Measurements from ENCODE around the gene SGIP1. TPM values are rescaled to one million over a fixed set of nuclear protein-coding genes. Genes with fewer than 3 reads are reported as not detected.
"Not testable (repeated sequence)": the region's sequence is repeated elsewhere in the genome, so short reads cannot be mapped to it uniquely, and the experiment has no call there.

Gene SGIP1
- total RNA-seq, 1 donor from 2014 or later = 123 TPM

DNA sequence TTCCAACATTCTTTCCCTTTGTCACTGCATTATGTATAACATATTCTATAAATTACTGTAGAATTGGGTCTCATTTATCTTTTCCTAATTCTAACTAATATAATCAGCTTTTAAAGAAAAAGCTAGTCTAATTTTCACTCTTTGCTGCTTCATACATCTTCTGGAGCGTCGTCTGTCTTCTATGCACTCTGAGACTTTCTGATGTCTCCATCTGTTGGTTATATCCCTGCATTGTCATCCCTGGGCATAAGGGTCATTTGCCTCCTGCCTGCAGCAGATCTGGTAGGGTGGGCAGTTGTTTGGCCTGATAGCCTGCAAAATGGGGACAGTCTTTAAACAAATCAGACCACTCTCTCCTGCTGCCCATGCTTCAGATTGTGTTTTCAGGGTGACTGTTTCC, 177.5 kb downstream of the SGIP1 start:
- no peaks in the 10 kb centered on the region for H3K27me3 Mint-ChIP-seq (ENCODE audit: unreplicated experiment)
- H3K4me1 Mint-ChIP-seq (ENCODE audit: unreplicated experiment) = peaks cover 16% of the 10 kb centered on the region
- no peaks in the 10 kb centered on the region for H3K36me3 Mint-ChIP-seq (ENCODE audit: unreplicated experiment)
- H3K27ac Mint-ChIP-seq (ENCODE audit: unreplicated experiment) = peak overlapping the region; percentile 2
- TF ChIP-seq, protein P1, sequence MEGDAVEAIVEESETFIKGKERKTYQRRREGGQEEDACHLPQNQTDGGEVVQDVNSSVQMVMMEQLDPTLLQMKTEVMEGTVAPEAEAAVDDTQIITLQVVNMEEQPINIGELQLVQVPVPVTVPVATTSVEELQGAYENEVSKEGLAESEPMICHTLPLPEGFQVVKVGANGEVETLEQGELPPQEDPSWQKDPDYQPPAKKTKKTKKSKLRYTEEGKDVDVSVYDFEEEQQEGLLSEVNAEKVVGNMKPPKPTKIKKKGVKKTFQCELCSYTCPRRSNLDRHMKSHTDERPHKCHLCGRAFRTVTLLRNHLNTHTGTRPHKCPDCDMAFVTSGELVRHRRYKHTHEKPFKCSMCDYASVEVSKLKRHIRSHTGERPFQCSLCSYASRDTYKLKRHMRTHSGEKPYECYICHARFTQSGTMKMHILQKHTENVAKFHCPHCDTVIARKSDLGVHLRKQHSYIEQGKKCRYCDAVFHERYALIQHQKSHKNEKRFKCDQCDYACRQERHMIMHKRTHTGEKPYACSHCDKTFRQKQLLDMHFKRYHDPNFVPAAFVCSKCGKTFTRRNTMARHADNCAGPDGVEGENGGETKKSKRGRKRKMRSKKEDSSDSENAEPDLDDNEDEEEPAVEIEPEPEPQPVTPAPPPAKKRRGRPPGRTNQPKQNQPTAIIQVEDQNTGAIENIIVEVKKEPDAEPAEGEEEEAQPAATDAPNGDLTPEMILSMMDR (IDR thresholded peaks at IDR 0.05) = peak; percentile 45
- no peak overlapping the region for H3K4me3 Mint-ChIP-seq (ENCODE audit: unreplicated experiment)
- no peaks in the 10 kb centered on the region for H3K9me3 Mint-ChIP-seq (ENCODE audit: unreplicated experiment)
- DNase-seq (ENCODE audit: extremely low spot score, unreplicated experiment) = no peak

DNA sequence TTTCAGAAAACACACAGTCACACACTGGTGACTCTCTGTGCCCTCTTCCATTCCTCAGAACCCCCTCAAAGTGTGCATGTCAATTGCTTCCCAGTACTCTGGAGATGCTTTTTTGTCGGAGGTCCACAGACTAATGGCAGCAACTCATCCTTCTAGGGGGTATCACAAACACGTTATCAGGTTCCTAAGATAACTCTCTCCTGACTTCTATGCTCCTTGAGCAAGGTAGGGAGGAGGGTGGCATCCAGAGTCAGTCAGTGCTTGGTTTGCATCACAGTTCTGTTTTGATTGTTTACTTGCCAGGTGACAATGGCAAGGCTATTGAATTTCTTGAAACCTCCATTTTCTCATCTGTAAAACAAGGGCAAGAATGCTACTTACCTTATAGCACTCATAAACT, 178.9 kb downstream of the SGIP1 start:
- H3K27me3 Mint-ChIP-seq (ENCODE audit: unreplicated experiment) = no peaks in the 10 kb centered on the region
- H3K36me3 Mint-ChIP-seq (ENCODE audit: unreplicated experiment) = peaks cover 3% of the 10 kb centered on the region
- no peak overlapping the region for H3K4me3 Mint-ChIP-seq (ENCODE audit: unreplicated experiment)
- peaks cover 14% of the 10 kb centered on the region for H3K4me1 Mint-ChIP-seq (ENCODE audit: unreplicated experiment)
- TF ChIP-seq, protein P1 (IDR thresholded peaks at IDR 0.05) = no peak
- H3K27ac Mint-ChIP-seq (ENCODE audit: unreplicated experiment) = no peak overlapping the region
- no peak for DNase-seq (ENCODE audit: extremely low spot score, unreplicated experiment)
- no peaks in the 10 kb centered on the region for H3K9me3 Mint-ChIP-seq (ENCODE audit: unreplicated experiment)

DNA sequence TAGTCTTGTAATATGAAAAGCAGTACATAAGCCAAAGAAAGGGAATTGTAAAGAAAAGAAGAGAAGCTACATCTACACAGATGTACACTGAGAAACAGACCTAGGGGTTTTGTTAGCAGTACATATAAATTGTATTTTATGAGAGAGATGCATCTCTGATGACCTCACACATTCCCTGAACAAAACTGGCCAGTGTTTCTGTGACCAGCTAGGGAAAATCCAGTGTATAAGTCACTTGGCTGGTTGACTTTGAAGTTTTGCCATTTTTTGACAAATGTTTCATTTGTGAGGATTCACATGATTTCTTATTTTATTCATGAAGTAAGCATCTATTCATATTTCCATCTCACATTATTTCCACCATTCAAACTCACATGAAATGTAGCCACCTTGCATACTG, 190.0 kb downstream of the SGIP1 start:
- Mint-ChIP-seq H3K4me1 (ENCODE audit: unreplicated experiment) (peaks cover 36% of the 10 kb centered on the region), H3K36me3 (ENCODE audit: unreplicated experiment) (peaks cover 36% of the 10 kb centered on the region), H3K4me3 (ENCODE audit: unreplicated experiment) (no peak overlapping the region), H3K9me3 (ENCODE audit: unreplicated experiment) (no peaks in the 10 kb centered on the region), H3K27ac (ENCODE audit: unreplicated experiment) (peak overlapping the region; percentile 5), H3K27me3 (ENCODE audit: unreplicated experiment) (no peaks in the 10 kb centered on the region)
- DNase-seq (ENCODE audit: extremely low spot score, unreplicated experiment) = no peak
- TF ChIP-seq, protein P1 (IDR thresholded peaks at IDR 0.05) = no peak

DNA sequence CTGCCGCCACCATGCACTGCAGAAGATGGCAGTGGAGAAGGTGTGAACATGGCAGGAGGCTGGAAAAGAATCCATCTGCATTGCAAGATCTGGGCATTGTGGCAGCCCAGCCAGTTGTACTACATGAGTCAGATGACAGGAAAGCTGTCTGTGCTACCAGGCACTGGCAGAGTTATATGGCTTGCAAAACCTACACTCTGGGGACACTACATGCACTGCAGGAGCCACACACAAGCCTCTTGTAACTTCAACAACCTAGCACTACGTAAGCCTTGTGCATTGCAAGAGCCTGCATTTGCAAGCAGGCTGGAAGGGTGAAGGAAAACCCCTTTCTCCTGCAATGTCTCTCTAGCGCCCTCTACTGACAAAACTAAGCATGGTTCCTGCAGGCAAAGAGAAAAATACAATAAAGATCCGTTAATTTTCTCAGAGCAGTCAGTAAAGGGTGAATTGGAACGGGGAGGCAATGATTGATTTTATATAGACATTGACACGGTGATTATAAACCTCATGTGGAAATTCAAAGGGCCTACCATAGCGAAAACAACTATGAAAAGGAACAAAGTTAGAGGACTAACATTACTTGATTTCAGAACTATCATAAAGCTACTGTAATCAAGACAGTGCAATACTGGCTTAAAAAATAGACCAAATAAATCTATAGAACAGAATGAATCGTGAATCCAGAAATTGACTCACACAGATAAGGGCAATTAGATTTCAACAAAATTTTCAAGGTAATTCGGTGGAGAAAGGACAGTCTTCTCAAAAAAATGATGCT, 192.1 kb downstream of the SGIP1 start:
- Mint-ChIP-seq H3K36me3 (ENCODE audit: unreplicated experiment) (peaks cover 33% of the 10 kb centered on the region), H3K27ac (ENCODE audit: unreplicated experiment) (peak overlapping the region; percentile 19), H3K9me3 (ENCODE audit: unreplicated experiment) (no peaks in the 10 kb centered on the region), H3K27me3 (ENCODE audit: unreplicated experiment) (no peaks in the 10 kb centered on the region), H3K4me3 (ENCODE audit: unreplicated experiment) (no peak overlapping the region), H3K4me1 (ENCODE audit: unreplicated experiment) (peaks cover 36% of the 10 kb centered on the region)
- DNase-seq (ENCODE audit: extremely low spot score, unreplicated experiment) = peak; percentile 84
- TF ChIP-seq, protein P1 (IDR thresholded peaks at IDR 0.05) = peak; percentile 96

DNA sequence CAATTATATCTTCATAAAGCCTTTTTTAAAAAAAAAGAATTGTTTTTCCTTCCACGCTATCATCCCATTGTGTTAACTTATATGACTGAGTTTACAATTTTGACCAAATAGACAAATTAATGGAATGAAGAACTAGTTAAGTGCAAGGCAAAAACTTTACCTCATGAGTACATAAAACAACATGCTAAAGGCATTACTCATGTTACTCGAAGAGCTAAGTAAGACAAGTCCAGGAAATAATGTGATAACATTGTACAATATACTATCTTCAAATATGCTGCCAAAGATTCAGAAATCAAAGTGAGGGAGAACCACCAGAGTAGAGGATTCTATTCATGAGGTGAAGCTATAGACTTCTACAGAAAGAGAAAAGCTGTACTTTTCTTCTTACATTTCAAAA, 194.1 kb downstream of the SGIP1 start:
- H3K27ac Mint-ChIP-seq (ENCODE audit: unreplicated experiment) = peak overlapping the region; percentile 23
- TF ChIP-seq, protein P1 (IDR thresholded peaks at IDR 0.05) = no peak
- peaks cover 26% of the 10 kb centered on the region for H3K36me3 Mint-ChIP-seq (ENCODE audit: unreplicated experiment)
- no peaks in the 10 kb centered on the region for H3K9me3 Mint-ChIP-seq (ENCODE audit: unreplicated experiment)
- no peak for DNase-seq (ENCODE audit: extremely low spot score, unreplicated experiment)
- H3K27me3 Mint-ChIP-seq (ENCODE audit: unreplicated experiment) = no peaks in the 10 kb centered on the region
- H3K4me3 Mint-ChIP-seq (ENCODE audit: unreplicated experiment) = no peak overlapping the region
- H3K4me1 Mint-ChIP-seq (ENCODE audit: unreplicated experiment) = peaks cover 47% of the 10 kb centered on the region

DNA sequence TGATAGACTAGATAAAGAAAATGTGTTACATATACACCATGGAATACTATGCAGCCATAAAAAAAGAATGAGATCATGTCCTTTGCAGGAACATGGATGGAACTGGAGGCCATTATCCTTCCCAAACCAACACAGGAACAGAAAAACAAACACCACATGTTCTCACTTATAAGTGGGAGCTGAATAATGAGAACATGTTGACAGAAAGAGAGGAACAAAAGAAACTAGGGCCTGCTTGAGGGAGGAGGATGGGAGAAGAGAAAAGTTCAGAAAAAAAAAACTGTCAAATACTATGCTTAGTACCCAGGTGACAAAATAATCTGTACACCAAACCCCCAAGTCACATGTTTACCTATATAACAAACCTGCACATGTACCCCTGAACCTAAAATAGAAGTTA, 194.8 kb downstream of the SGIP1 start:
- DNase-seq (ENCODE audit: extremely low spot score, unreplicated experiment); H3K9me3 Mint-ChIP-seq (ENCODE audit: unreplicated experiment); H3K4me3 Mint-ChIP-seq (ENCODE audit: unreplicated experiment); H3K27me3 Mint-ChIP-seq (ENCODE audit: unreplicated experiment); H3K27ac Mint-ChIP-seq (ENCODE audit: unreplicated experiment): not testable (repeated sequence)
- Mint-ChIP-seq H3K36me3 (ENCODE audit: unreplicated experiment) (peaks cover 28% of the 10 kb centered on the region), H3K4me1 (ENCODE audit: unreplicated experiment) (peaks cover 45% of the 10 kb centered on the region)

All from osteocyte (in vitro differentiated cells).